Breast epithelium (tissue), 4 donors: ENCODE data around the gene NWD2. TPM values are rescaled to one million over a fixed set of nuclear protein-coding genes. Genes with fewer than 3 reads are reported as not detected.

ENCODE experiments used
- DNase-seq, 2 donors: peaks; one replicate each; pipeline ENCODE4 v3.0.0-alpha.2; 2019; ENCODE audit warnings: low spot score in 2 of 2
- H3K27ac ChIP-seq, 2 donors: fragments of 200-600 bp; sonication (generic) in 1 of 2; one replicate each; pipeline ENCODE4 v1.5.1; 2016 to 2019; ENCODE audit warnings: mild to moderate bottlenecking in 1 of 2
- H3K27me3 ChIP-seq, 2 donors: fragments of 200-600 bp; sonication (generic) in 1 of 2; one replicate each; pipeline versions ENCODE4 v1.5.1 to v1.6.0; 2017 to 2019; ENCODE audit warnings: control low read depth in 1 of 2, mild to moderate bottlenecking in 1 of 2
- H3K36me3 ChIP-seq: fragments of 200-600 bp; one replicate; pipeline ENCODE4 v1.5.1; 2019
- H3K4me1 ChIP-seq, 2 donors: fragments of 200-600 bp; sonication (generic); one replicate each; pipeline ENCODE4 v1.5.1; 2016 to 2019; ENCODE audit warnings: control low read depth in 1 of 2
- H3K4me3 ChIP-seq, 3 donors: fragments of 200-600 bp; sonication (generic); 1 replicate in 2 of 3; 2 replicates in 1 of 3; pipeline ENCODE4 v1.5.1; 2016 to 2019; ENCODE audit warnings: mild to moderate bottlenecking in 3 of 3, moderate library complexity in 2 of 3
- H3K9me3 ChIP-seq, 2 donors: fragments of 200-600 bp; sonication (generic) in 1 of 2; one replicate each; pipeline ENCODE4 v1.5.1; 2016 to 2019; ENCODE audit warnings: control low read depth in 1 of 2
- POLR2A ChIP-seq: fragments of 450-650 bp; IDR thresholded peaks from one replicate; pipeline ENCODE4 v1.6.1; 2016; ENCODE audit warnings: antibody characterized with exemption, mild to moderate bottlenecking, moderate library complexity
- POLR2AphosphoS5 ChIP-seq, 3 donors: sonication (generic); formaldehyde crosslinking; IDR thresholded peaks; one replicate each; pipeline ENCODE4 v1.6.1; 2017; ENCODE audit warnings: antibody characterized with exemption in 3 of 3
- intact Hi-C: fragments of 100-400 bp; cut with DNase I; formaldehyde crosslinking; loops from one replicate; pipeline ENCODE4 v1.15.1; 2023; ENCODE audit warnings: low total_unique reads
- total RNA-seq, 3 donors: library from RNA; depleted of rRNA; stranded (reverse); fragments of >200 nt; gene quantifications; one replicate each; pipeline ENCODE4 v1.1.0, GENCODE V29; 2016
- TF ChIP-seq, protein P1 (sequence below), 3 donors: fragments of 450-650 bp; IDR thresholded peaks; one replicate each; pipeline ENCODE4 v1.5.1; 2016 to 2017; ENCODE audit warnings: antibody characterized with exemption in 3 of 3, mild to moderate bottlenecking in 3 of 3, moderate library complexity in 3 of 3

Gene NWD2
- total RNA-seq, 3 donors from 2014 or later, result 0.48 to 2.2 (median 0.66) TPM

DNA sequence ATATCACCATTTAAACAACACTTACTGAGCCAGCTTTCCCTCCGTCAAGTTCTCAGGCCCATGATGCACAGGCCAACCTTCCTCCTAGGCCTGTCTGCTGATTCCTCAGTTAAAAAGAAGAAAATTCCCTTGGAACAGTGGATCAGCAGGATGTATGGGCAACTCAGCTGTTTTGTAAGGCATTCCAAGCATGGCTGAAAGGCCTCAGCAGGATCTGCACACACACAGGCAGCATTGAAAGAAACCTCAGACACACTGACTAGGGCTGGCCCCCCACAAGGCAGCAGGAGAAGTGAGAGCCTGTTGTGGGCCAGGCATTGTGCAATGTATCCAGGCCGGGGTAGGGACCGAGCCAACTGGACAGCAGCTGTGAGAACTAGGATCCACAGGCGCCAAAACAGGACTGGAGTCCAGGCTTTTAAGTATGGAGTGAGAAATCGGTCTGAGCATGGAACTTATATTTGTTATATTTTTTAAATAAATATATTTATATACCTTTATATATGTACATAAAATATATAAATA is 171.4 kb downstream of the NWD2 start:
- TF ChIP-seq, protein P1, sequence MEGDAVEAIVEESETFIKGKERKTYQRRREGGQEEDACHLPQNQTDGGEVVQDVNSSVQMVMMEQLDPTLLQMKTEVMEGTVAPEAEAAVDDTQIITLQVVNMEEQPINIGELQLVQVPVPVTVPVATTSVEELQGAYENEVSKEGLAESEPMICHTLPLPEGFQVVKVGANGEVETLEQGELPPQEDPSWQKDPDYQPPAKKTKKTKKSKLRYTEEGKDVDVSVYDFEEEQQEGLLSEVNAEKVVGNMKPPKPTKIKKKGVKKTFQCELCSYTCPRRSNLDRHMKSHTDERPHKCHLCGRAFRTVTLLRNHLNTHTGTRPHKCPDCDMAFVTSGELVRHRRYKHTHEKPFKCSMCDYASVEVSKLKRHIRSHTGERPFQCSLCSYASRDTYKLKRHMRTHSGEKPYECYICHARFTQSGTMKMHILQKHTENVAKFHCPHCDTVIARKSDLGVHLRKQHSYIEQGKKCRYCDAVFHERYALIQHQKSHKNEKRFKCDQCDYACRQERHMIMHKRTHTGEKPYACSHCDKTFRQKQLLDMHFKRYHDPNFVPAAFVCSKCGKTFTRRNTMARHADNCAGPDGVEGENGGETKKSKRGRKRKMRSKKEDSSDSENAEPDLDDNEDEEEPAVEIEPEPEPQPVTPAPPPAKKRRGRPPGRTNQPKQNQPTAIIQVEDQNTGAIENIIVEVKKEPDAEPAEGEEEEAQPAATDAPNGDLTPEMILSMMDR (IDR thresholded peaks at IDR 0.05), result no peak
- TF ChIP-seq POLR2AphosphoS5 (IDR thresholded peaks at IDR 0.05) (no peak), POLR2A (no peak)
- no peak for DNase-seq
- intact Hi-C loops, result no loop called here

DNA sequence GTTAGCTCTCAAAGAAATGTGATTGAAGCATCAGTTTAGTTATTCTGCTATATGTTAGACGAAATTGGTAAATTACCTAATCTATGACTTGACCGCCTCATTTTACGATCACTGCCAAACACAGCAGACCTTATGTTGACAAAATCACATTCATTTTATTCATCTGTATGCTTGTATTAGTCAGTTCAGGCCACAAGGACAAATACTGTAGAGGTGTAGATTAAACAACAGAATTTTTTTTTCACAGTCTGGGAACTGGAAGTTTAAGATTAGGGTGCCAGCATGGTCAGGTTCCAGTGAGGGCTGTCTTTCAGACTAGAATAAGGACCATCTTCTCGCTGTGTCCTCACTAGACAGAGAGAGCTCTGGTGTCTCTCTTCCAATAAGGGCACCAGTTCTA is 177.1 kb downstream of the NWD2 start:
- H3K27me3 ChIP-seq, result no peaks in the 10 kb centered on the region
- no peaks in the 10 kb centered on the region for H3K9me3 ChIP-seq
- intact Hi-C loops, result no loop called here
- TF ChIP-seq, protein P1 (IDR thresholded peaks at IDR 0.05), result no peak
- TF ChIP-seq POLR2A (no peak), POLR2AphosphoS5 (IDR thresholded peaks at IDR 0.05) (no peak)
- H3K27ac ChIP-seq, result no peak overlapping the region
- no peaks in the 10 kb centered on the region for H3K4me1 ChIP-seq
- DNase-seq, result no peak
- H3K4me3 ChIP-seq, result no peak overlapping the region
- H3K36me3 ChIP-seq, result no peaks in the 10 kb centered on the region

More for the DNA sequence above, 171.4 kb downstream of the NWD2 start:
- H3K4me3 ChIP-seq, result no peak overlapping the region
- no peaks in the 10 kb centered on the region for H3K36me3 ChIP-seq
- no peaks in the 10 kb centered on the region for H3K27me3 ChIP-seq
- no peaks in the 10 kb centered on the region for H3K9me3 ChIP-seq
- H3K27ac ChIP-seq, result no peak overlapping the region
- no peaks in the 10 kb centered on the region for H3K4me1 ChIP-seq

DNA sequence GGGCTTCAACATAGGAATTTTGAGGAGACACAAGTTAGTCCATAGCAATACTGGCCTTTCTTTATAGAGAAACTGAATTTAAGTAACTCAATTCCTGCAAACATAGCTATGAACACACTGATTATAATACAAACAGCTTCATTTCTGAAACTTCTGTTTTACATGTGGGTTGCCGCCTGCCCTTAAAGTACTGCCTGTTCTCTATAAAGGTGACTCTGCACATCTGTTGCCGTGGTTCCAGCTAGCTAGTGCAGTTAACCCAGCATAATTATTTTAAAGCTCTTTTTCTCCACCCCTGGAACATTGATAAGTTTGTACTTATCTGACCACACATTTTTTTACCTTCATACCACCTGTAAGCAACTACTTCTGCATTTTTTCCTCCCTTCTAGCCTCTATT is 177.6 kb downstream of the NWD2 start:
- no peaks in the 10 kb centered on the region for H3K27me3 ChIP-seq
- DNase-seq, result no peak
- no peak overlapping the region for H3K27ac ChIP-seq
- H3K9me3 ChIP-seq, result no peaks in the 10 kb centered on the region
- H3K36me3 ChIP-seq, result no peaks in the 10 kb centered on the region
- TF ChIP-seq, protein P1 (IDR thresholded peaks at IDR 0.05), result no peak
- no peak for TF ChIP-seq POLR2AphosphoS5 (IDR thresholded peaks at IDR 0.05)
- TF ChIP-seq POLR2A, result no peak
- intact Hi-C loops, result no loop called here
- H3K4me3 ChIP-seq, result no peak overlapping the region
- no peaks in the 10 kb centered on the region for H3K4me1 ChIP-seq

DNA sequence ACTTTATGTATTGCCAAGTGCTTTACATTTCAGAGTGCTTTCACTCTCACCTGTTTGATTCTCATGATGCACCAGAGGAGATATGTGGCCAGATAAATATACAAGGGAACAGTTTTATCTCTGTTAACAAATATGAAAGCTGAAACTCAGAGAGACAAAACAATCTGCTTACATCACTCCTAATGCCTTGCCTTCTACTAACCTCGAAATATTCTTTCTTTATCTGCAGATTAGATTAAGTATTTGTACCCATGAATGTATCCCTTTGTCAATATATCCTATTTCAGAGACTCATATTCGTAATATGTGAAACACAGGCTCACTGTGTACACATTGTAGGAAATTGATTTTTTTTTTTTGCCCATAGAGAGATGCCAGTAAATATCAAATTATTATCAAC is 178.1 kb downstream of the NWD2 start:
- Histone ChIP-seq H3K9me3 (no peaks in the 10 kb centered on the region), H3K27ac (no peak overlapping the region), H3K4me3 (no peak overlapping the region), H3K4me1 (no peaks in the 10 kb centered on the region), H3K27me3 (no peaks in the 10 kb centered on the region), H3K36me3 (no peaks in the 10 kb centered on the region)
- no peak for DNase-seq
- TF ChIP-seq POLR2A (no peak), POLR2AphosphoS5 (IDR thresholded peaks at IDR 0.05) (no peak)
- TF ChIP-seq, protein P1 (IDR thresholded peaks at IDR 0.05), result no peak
- intact Hi-C loops, result no loop called here

DNA sequence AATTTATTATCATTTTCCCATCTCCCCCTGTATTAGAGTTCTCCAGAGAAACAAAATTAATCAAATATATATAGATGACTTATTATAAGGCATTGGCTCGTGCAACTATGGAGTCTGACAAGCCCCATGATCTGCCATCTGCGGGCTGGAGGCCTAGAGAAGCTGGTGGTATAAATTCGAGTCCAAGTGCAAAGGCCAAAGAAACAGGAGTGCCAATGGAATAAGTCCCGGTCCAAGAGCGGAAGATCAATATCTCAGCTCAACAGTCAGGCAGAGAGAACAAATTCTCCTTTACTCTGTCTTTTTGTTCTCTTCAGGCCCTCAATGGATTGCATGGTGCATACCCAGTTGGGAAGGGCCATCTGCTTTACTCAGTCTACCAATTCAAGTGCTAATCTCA is 178.8 kb downstream of the NWD2 start:
- Histone ChIP-seq H3K4me1 (no peaks in the 10 kb centered on the region), H3K9me3 (no peaks in the 10 kb centered on the region), H3K27ac (no peak overlapping the region), H3K4me3 (no peak overlapping the region), H3K36me3 (no peaks in the 10 kb centered on the region), H3K27me3 (no peaks in the 10 kb centered on the region)
- intact Hi-C loops, result no loop called here
- DNase-seq, result no peak
- TF ChIP-seq POLR2AphosphoS5 (IDR thresholded peaks at IDR 0.05), result no peak
- TF ChIP-seq, protein P1 (IDR thresholded peaks at IDR 0.05), result no peak
- no peak for TF ChIP-seq POLR2A
